NCI-H82 treated with DMSO at 0.1 percent for 48 hours (cell line): ENCODE results near the gene CYB561D1.

Experiments
- DNase-seq: peaks from one replicate; lab custom pipeline; 2025; ENCODE audit not compliant: unreplicated experiment; lab: John Stamatoyannopoulos, UW

CYB561D1 gene

GRCh38 chr1:109479901-109480300 is 14.0 kb upstream of the CYB561D1 start:
- no peak for DNase-seq

GRCh38 chr1:109481646-109482045 is 12.2 kb upstream of the CYB561D1 start:
- no peak for DNase-seq

- no peak for DNase-seq
Observed at GRCh38 chr1:109482242-109482641, 11.7 kb upstream of the CYB561D1 start.

GRCh38 chr1:109482791-109483671 is 10.9 kb upstream of the CYB561D1 start:
- peak; percentile 78 for DNase-seq

- DNase-seq = peak; percentile 80
Observed at GRCh38 chr1:109483672-109484518, 10.0 kb upstream of the CYB561D1 start, which contains the start of gene ATXN7L2. TSS of gene ATXN7L2 (plus strand) at chr1:109483905. CDS start at chr1:109483954, 49 bp downstream.

GRCh38 chr1:109484519-109484975 is 9.3 kb upstream of the CYB561D1 start:
- no peak for DNase-seq

- DNase-seq = no peak
Observed at GRCh38 chr1:109485001-109485400, 8.9 kb upstream of the CYB561D1 start.

GRCh38 chr1:109487261-109487660 is 6.6 kb upstream of the CYB561D1 start:
- DNase-seq = no peak

GRCh38 chr1:109488201-109488600 is 5.7 kb upstream of the CYB561D1 start:
- DNase-seq = no peak

- no peak for DNase-seq
Observed at GRCh38 chr1:109488696-109489095, 5.2 kb upstream of the CYB561D1 start.

GRCh38 chr1:109490029-109490933 is 3.6 kb upstream of the CYB561D1 start:
- DNase-seq = peak; percentile 29

GRCh38 chr1:109490934-109491302 is 3.0 kb upstream of the CYB561D1 start:
- DNase-seq = no peak

GRCh38 chr1:109491372-109491771 is 2.5 kb upstream of the CYB561D1 start:
- DNase-seq = no peak

GRCh38 chr1:109492779-109493178 is 1.1 kb upstream of the CYB561D1 start:
- no peak for DNase-seq

GRCh38 chr1:109493227-109493626 is 667 bp upstream of the CYB561D1 start:
- no peak for DNase-seq

GRCh38 chr1:109495738-109496137 is 1.8 kb downstream of the CYB561D1 start:
- DNase-seq = no peak

GRCh38 chr1:109497449-109498160 is 3.7 kb downstream of the CYB561D1 start:
- DNase-seq = no peak

GRCh38 chr1:109498161-109498801 is 4.4 kb downstream of the CYB561D1 start:
- DNase-seq = peak; percentile 40

GRCh38 chr1:109499081-109499480 is 5.2 kb downstream of the CYB561D1 start:
- no peak for DNase-seq
